ENCODE measurements around the gene STRIP2. TPM values are rescaled to one million over a fixed set of nuclear protein-coding genes. Genes with fewer than 3 reads are reported as not detected.
"Not testable (repeated sequence)": the region's sequence is repeated elsewhere in the genome, so short reads cannot be mapped to it uniquely, and the experiment has no call there.

STRIP2 gene
- total RNA-seq, 1 experiment from 2014 or later, result 9.1 TPM

- H3K9me3 ChIP-seq (ENCODE audit: low read depth, low read length, poor library complexity, severe bottlenecking), result no peaks in the 10 kb centered on the region
- ChIA-PET POLR2A (ENCODE audit: low non-redundant PET) (no interaction called here), CTCF (interaction anchor here (1.3 kb wide), 1 partner anchor 101 kb away, joined by 3 read pairs; no protein-coding TSS in a partner anchor)
- intact Hi-C loops (cut with micrococcal nuclease; ENCODE audit: unreplicated experiment), result no loop called here
- DNase-seq (ENCODE audit: low spot score), result no peak
- BruUV-seq (replicated peaks), result no TSS peak
- H3K4me3 ChIP-seq (ENCODE audit: low read depth, low read length, poor library complexity, severe bottlenecking), result no peak overlapping the region
- peaks cover 3% of the 10 kb centered on the region for H3K36me3 ChIP-seq (ENCODE audit: insufficient read depth, low read length, poor library complexity, severe bottlenecking)
- no peak overlapping the region for H3K27ac ChIP-seq (ENCODE audit: low read depth, low read length, poor library complexity, severe bottlenecking)
- H3K27me3 ChIP-seq (replicated peaks; ENCODE audit: insufficient read depth, low read depth, low read length, poor library complexity), result no peaks in the 10 kb centered on the region
- H3K4me1 ChIP-seq (ENCODE audit: insufficient read depth, low read length, poor library complexity, severe bottlenecking), result peaks cover 11% of the 10 kb centered on the region
- TF ChIP-seq EZH2 (IDR thresholded peaks at IDR 0.05; ENCODE audit: borderline replicate concordance, low read depth, low read length, poor library complexity, severe bottlenecking), result no peak
- TF ChIP-seq, protein P1, sequence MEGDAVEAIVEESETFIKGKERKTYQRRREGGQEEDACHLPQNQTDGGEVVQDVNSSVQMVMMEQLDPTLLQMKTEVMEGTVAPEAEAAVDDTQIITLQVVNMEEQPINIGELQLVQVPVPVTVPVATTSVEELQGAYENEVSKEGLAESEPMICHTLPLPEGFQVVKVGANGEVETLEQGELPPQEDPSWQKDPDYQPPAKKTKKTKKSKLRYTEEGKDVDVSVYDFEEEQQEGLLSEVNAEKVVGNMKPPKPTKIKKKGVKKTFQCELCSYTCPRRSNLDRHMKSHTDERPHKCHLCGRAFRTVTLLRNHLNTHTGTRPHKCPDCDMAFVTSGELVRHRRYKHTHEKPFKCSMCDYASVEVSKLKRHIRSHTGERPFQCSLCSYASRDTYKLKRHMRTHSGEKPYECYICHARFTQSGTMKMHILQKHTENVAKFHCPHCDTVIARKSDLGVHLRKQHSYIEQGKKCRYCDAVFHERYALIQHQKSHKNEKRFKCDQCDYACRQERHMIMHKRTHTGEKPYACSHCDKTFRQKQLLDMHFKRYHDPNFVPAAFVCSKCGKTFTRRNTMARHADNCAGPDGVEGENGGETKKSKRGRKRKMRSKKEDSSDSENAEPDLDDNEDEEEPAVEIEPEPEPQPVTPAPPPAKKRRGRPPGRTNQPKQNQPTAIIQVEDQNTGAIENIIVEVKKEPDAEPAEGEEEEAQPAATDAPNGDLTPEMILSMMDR (conservative IDR thresholded peaks at IDR 0.05; ENCODE audit: low read depth, low read length), result no peak
Measured at GRCh38 chr7:129443612-129444011, 9.4 kb downstream of the STRIP2 start.

DNA sequence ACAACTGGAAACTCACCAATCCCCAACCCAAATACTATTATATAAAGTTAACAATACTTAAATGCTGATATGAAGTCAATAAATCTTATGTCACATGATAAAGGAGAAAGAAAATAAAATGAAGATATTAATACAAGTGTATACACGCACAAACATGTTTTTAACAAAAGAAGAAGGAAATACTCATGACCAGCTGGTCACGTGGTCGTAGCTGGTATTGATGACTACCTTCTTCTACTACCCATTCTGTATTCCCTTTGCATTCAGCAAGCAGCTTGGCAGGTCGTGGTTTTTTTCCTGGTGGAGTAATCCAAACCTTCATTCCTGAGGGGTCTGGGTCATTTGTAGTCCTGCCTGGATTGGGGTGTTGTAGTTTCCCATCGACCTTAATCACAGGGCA is 10.5 kb downstream of the STRIP2 start:
- DNase-seq (ENCODE audit: low spot score); H3K4me1 ChIP-seq (ENCODE audit: insufficient read depth, low read length, poor library complexity, severe bottlenecking); BruUV-seq (replicated peaks); H3K36me3 ChIP-seq (ENCODE audit: insufficient read depth, low read length, poor library complexity, severe bottlenecking); H3K4me3 ChIP-seq (ENCODE audit: low read depth, low read length, poor library complexity, severe bottlenecking); H3K27me3 ChIP-seq (replicated peaks; ENCODE audit: insufficient read depth, low read depth, low read length, poor library complexity); H3K27ac ChIP-seq (ENCODE audit: low read depth, low read length, poor library complexity, severe bottlenecking); POLR2A ChIA-PET (ENCODE audit: low non-redundant PET); H3K9me3 ChIP-seq (ENCODE audit: low read depth, low read length, poor library complexity, severe bottlenecking); CTCF ChIA-PET; intact Hi-C loops (cut with micrococcal nuclease; ENCODE audit: unreplicated experiment): not testable (repeated sequence)

DNA sequence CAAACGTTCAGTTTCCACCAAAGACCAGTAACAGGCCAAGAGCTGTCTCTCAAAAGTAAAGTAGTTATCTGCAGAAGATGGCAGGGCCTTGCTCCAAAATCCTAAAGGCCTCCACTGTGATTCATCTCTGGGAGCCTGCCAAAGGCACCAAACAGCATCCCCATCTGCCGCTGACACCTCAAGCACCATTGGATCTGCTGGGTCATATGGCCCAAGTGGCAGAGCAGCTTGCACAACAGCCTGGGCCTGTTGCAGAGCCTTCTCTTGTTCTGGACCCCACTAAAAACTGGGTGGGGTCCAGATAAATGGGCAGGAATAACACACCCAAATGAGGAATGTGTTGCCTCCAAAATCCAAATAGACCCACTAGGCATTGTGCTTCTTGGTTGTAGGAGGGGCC is 12.7 kb downstream of the STRIP2 start:
- BruUV-seq (replicated peaks); H3K36me3 ChIP-seq (ENCODE audit: insufficient read depth, low read length, poor library complexity, severe bottlenecking); H3K4me3 ChIP-seq (ENCODE audit: low read depth, low read length, poor library complexity, severe bottlenecking); CTCF ChIA-PET; POLR2A ChIA-PET (ENCODE audit: low non-redundant PET); H3K4me1 ChIP-seq (ENCODE audit: insufficient read depth, low read length, poor library complexity, severe bottlenecking); DNase-seq (ENCODE audit: low spot score); H3K9me3 ChIP-seq (ENCODE audit: low read depth, low read length, poor library complexity, severe bottlenecking); intact Hi-C loops (cut with micrococcal nuclease; ENCODE audit: unreplicated experiment); H3K27me3 ChIP-seq (replicated peaks; ENCODE audit: insufficient read depth, low read depth, low read length, poor library complexity); H3K27ac ChIP-seq (ENCODE audit: low read depth, low read length, poor library complexity, severe bottlenecking): not testable (repeated sequence)

GRCh38 chr7:129447445-129447844 is 13.2 kb downstream of the STRIP2 start:
- DNase-seq (ENCODE audit: low spot score); H3K4me3 ChIP-seq (ENCODE audit: low read depth, low read length, poor library complexity, severe bottlenecking); H3K4me1 ChIP-seq (ENCODE audit: insufficient read depth, low read length, poor library complexity, severe bottlenecking); BruUV-seq (replicated peaks); H3K9me3 ChIP-seq (ENCODE audit: low read depth, low read length, poor library complexity, severe bottlenecking); H3K27me3 ChIP-seq (replicated peaks; ENCODE audit: insufficient read depth, low read depth, low read length, poor library complexity); POLR2A ChIA-PET (ENCODE audit: low non-redundant PET); H3K36me3 ChIP-seq (ENCODE audit: insufficient read depth, low read length, poor library complexity, severe bottlenecking); H3K27ac ChIP-seq (ENCODE audit: low read depth, low read length, poor library complexity, severe bottlenecking); CTCF ChIA-PET; intact Hi-C loops (cut with micrococcal nuclease; ENCODE audit: unreplicated experiment): not testable (repeated sequence)

- intact Hi-C loops (cut with micrococcal nuclease; ENCODE audit: unreplicated experiment); DNase-seq (ENCODE audit: low spot score); H3K36me3 ChIP-seq (ENCODE audit: insufficient read depth, low read length, poor library complexity, severe bottlenecking); H3K4me3 ChIP-seq (ENCODE audit: low read depth, low read length, poor library complexity, severe bottlenecking); CTCF ChIA-PET; H3K9me3 ChIP-seq (ENCODE audit: low read depth, low read length, poor library complexity, severe bottlenecking); POLR2A ChIA-PET (ENCODE audit: low non-redundant PET); H3K27ac ChIP-seq (ENCODE audit: low read depth, low read length, poor library complexity, severe bottlenecking); H3K4me1 ChIP-seq (ENCODE audit: insufficient read depth, low read length, poor library complexity, severe bottlenecking); BruUV-seq (replicated peaks); H3K27me3 ChIP-seq (replicated peaks; ENCODE audit: insufficient read depth, low read depth, low read length, poor library complexity): not testable (repeated sequence)
Measured at GRCh38 chr7:129448608-129449007, 14.4 kb downstream of the STRIP2 start.
